K562 (cell line): Measurements from ENCODE around the gene SLC7A1. TPM values are rescaled to one million over a fixed set of nuclear protein-coding genes. Genes with fewer than 3 reads are reported as not detected.

ENCODE experiments used
- ATAC-seq: fragments of 200-7000 bp; cut with Tn5 transposase; 3 replicates; pipeline ENCODE4 v1.9.1; 2020; ENCODE audit warnings: moderate library complexity
- BruUV-seq: library from RNA; stranded (reverse); fragments of 400-500 nt; replicated peaks from 2 replicates; lab custom pipeline; 2021; lab: Mats Ljungman, UMichigan
- CTCF ChIA-PET: fragments of 300-600 bp; formaldehyde crosslinking; extraction: SDS; loops from one replicate; lab custom pipeline; 2021; ENCODE audit warnings: low intra/inter-chr PET ratio; lab: Yijun Ruan, JAX
- POLR2A ChIA-PET: fragments of 300-600, 350-650 bp; sonication (Branson Sonifier 250); formaldehyde crosslinking; extraction: SDS; loops from one replicate; lab custom pipeline; 2021; ENCODE audit warnings: antibody characterized with exemption, inconsistent platforms; lab: Yijun Ruan, JAX
- DNase-seq, 4 experiments: peaks; one replicate each; pipeline versions ENCODE4 v3.0.0 to v3.0.0-alpha.2; 2011 to 2018; ENCODE audit warnings: low spot score in 3 of 4, mixed read lengths in 3 of 4; ENCODE audit errors: extremely low read depth in 1 of 4
- FAIRE-seq: peaks from 2 replicates; lab custom pipeline; 2011; peaks lifted over from hg19 to GRCh38; lab: Jason Lieb, UNC
- H2AFZ ChIP-seq: 2 replicates; pipeline ENCODE4 v1.6.0; 2011; ENCODE audit warnings: low read depth, low read length, control low read depth, inconsistent platforms
- H3K27ac ChIP-seq: fragments of 200-600 bp; 3 replicates; pipeline ENCODE4 v1.8.0; 2011; ENCODE audit warnings: low read depth, mild to moderate bottlenecking, control low read depth, inconsistent platforms, low read length, moderate library complexity, mixed read lengths; ENCODE audit errors: extremely low read depth
- H3K27me3 ChIP-seq, 2 experiments: fragments of 300-600 bp in 1 of 2; 2 replicates in 1 of 2; 3 replicates in 1 of 2; pipeline versions ENCODE4 v1.6.0 to v1.8.0; 2011; ENCODE audit warnings: inconsistent platforms in 2 of 2, low read length in 2 of 2, mild to moderate bottlenecking in 1 of 2, mixed read lengths in 1 of 2, moderate library complexity in 1 of 2; ENCODE audit not compliant: control insufficient read depth in 2 of 2, insufficient read depth in 2 of 2
- H3K36me3 ChIP-seq: fragments of 300-600 bp; 3 replicates; pipeline ENCODE4 v1.8.0; 2011; ENCODE audit warnings: mild to moderate bottlenecking, low read length, inconsistent platforms; ENCODE audit not compliant: control insufficient read depth, insufficient read depth
- H3K4me1 ChIP-seq, 2 experiments: fragments of 200-600 bp in 1 of 2; replicated peaks in 1 of 2; 2 replicates in 1 of 2; 3 replicates in 1 of 2; pipeline versions ENCODE4 v1.5.1 to v1.8.0; 2011; ENCODE audit warnings: inconsistent platforms in 2 of 2, low read length in 2 of 2, mild to moderate bottlenecking in 1 of 2, mixed read lengths in 1 of 2, moderate library complexity in 1 of 2; ENCODE audit not compliant: control insufficient read depth in 2 of 2, insufficient read depth in 2 of 2
- H3K4me2 ChIP-seq: 2 replicates; pipeline ENCODE4 v1.6.1; 2011; ENCODE audit warnings: low read length, control low read depth, inconsistent platforms, mixed read lengths; ENCODE audit not compliant: insufficient read depth
- H3K4me3 ChIP-seq: fragments of 200-600 bp; sonication (generic), shearing (Covaris generic); 2 replicates; pipeline ENCODE4 v1.5.1; 2016; ENCODE audit warnings: control low read depth, inconsistent platforms
- H3K79me2 ChIP-seq: fragments of 200-600 bp; 3 replicates; pipeline ENCODE4 v1.8.0; 2011; ENCODE audit warnings: low read length, inconsistent platforms; ENCODE audit not compliant: control insufficient read depth, insufficient read depth
- H3K9ac ChIP-seq, 2 experiments: 2 replicates each; pipeline versions ENCODE4 v1.6.0 to v1.6.1; 2011; ENCODE audit warnings: low read depth in 2 of 2, low read length in 2 of 2, control low read depth in 1 of 2, inconsistent platforms in 1 of 2, mild to moderate bottlenecking in 1 of 2, mixed read lengths in 1 of 2; ENCODE audit not compliant: insufficient read depth in 1 of 2
- H3K9me1 ChIP-seq: one replicate; pipeline ENCODE4 v1.6.0; 2011; ENCODE audit warnings: inconsistent platforms, mild to moderate bottlenecking, low read length, moderate library complexity; ENCODE audit not compliant: control insufficient read depth, insufficient read depth
- H3K9me3 ChIP-seq: replicated peaks from 2 replicates; pipeline ENCODE4 v1.5.1; 2011; ENCODE audit warnings: low read depth, low read length, inconsistent platforms; ENCODE audit not compliant: control insufficient read depth, insufficient read depth
- H4K20me1 ChIP-seq: replicated peaks from 2 replicates; pipeline ENCODE4 v1.6.1; 2011; ENCODE audit warnings: low read length, inconsistent platforms, mixed read lengths; ENCODE audit not compliant: control insufficient read depth, insufficient read depth
- ARID2 ChIP-seq: fragments of 450-650 bp; IDR thresholded peaks from 2 replicates; pipeline ENCODE4 v1.6.1; 2017; ENCODE audit warnings: antibody characterized with exemption, mild to moderate bottlenecking
- CBX1 ChIP-seq: sonication (generic); IDR thresholded peaks from 2 replicates; pipeline ENCODE4 v1.6.1; 2016; ENCODE audit warnings: antibody characterized with exemption, low read depth, mild to moderate bottlenecking
- CHCHD3 ChIP-seq: fragments of 250-450 bp; sonication (Bioruptor Pico); IDR thresholded peaks from 2 replicates; pipeline ENCODE4 v2.1.2; 2022; ENCODE audit warnings: mild to moderate bottlenecking
- DDX20 ChIP-seq: fragments of 450-650 bp; IDR thresholded peaks from 2 replicates; pipeline ENCODE4 v1.6.1; 2016; ENCODE audit warnings: missing genetic modification characterization, low read depth, mild to moderate bottlenecking, missing compliant biosample characterization, moderate library complexity
- FIP1L1 ChIP-seq: fragments of 200-400 bp; formaldehyde crosslinking; IDR thresholded peaks from 2 replicates; pipeline ENCODE4 v1.6.1; 2018; ENCODE audit warnings: mild to moderate bottlenecking, low read depth, low read length; ENCODE audit not compliant: poor library complexity, severe bottlenecking
- PTRF ChIP-seq: fragments of 450-650 bp; IDR thresholded peaks from 2 replicates; pipeline ENCODE4 v1.6.1; 2016; ENCODE audit warnings: mild to moderate bottlenecking, missing genetic modification characterization, missing compliant biosample characterization
- RFX1 ChIP-seq: fragments of 450-650 bp; IDR thresholded peaks from 2 replicates; pipeline ENCODE4 v1.6.1; 2016; ENCODE audit warnings: mild to moderate bottlenecking, moderate library complexity
- TEAD2 ChIP-seq: fragments of 450-650 bp; IDR thresholded peaks from 2 replicates; pipeline ENCODE4 v1.6.1; 2016; ENCODE audit warnings: missing genetic modification characterization, control low read depth, missing compliant biosample characterization
- YBX1 ChIP-seq: fragments of 450-650 bp; IDR thresholded peaks from 2 replicates; pipeline ENCODE4 v1.7.1; 2016; ENCODE audit warnings: mild to moderate bottlenecking
- YY1 ChIP-seq, 3 experiments: IDR thresholded peaks; 2 replicates each; pipeline ENCODE4 v1.6.1; 2011; ENCODE audit warnings: low read length in 2 of 3, mild to moderate bottlenecking in 2 of 3, moderate library complexity in 2 of 3, borderline replicate concordance in 1 of 3, control low read depth in 1 of 3, low read depth in 1 of 3; ENCODE audit not compliant: insufficient read depth in 3 of 3, insufficient replicate concordance in 2 of 3, control insufficient read depth in 1 of 3, insufficient read length in 1 of 3; ENCODE audit errors: extremely low read depth in 1 of 3
- ZNF347 ChIP-seq: fragments of 450-650 bp; formaldehyde crosslinking; IDR thresholded peaks from 2 replicates; pipeline ENCODE4 v1.4.0; 2020; ENCODE audit warnings: low read depth, mild to moderate bottlenecking, moderate library complexity
- ZNF408 ChIP-seq: fragments of 250-450 bp; sonication (Bioruptor Pico); IDR thresholded peaks from 2 replicates; pipeline ENCODE4 v1.4.0; 2020; ENCODE audit warnings: low read depth, mild to moderate bottlenecking, moderate library complexity
- WGBS: fragments of 100-300 bp; shearing (Covaris generic); methylation state at CpG from one replicate; pipeline ENCODE4 v1.1.6; 2016; ENCODE audit warnings: low coverage, mixed read lengths; ENCODE audit not compliant: insufficient coverage; ENCODE audit errors: missing lambda C conversion rate; 5-methylcytosine and 5-hydroxymethylcytosine counted together
- in situ Hi-C: fragments of 300-500 bp; cut with MboI; formaldehyde crosslinking; loops from 4 replicates; pipeline ENCODE4 v1.15.0; 2018; ENCODE audit warnings: inconsistent platforms, mixed read lengths
- intact Hi-C: fragments of 100-400 bp; cut with micrococcal nuclease; formaldehyde crosslinking; loops from 2 replicates; pipeline ENCODE4 v1.14.2; 2022
- polyA plus RNA-seq, 8 experiments: library from polyadenylated mRNA; depleted of rRNA in 4 of 8; stranded (reverse) in 5 of 8; unstranded in 3 of 8; fragments of >200 nt; fragmentation: Nextera tagmentation in 2 of 8; fragmentation: Illumina TruSeq in 1 of 8; extraction: Ambion mirVana in 2 of 8; extraction: Trizol in 1 of 8; gene quantifications; 2 replicates each; pipeline versions ENCODE4 v1.2.1 to v1.2.3, GENCODE V29; 2011 to 2014; ENCODE audit warnings: inconsistent platforms in 1 of 8, missing spikeins in 1 of 8
- total RNA-seq, 7 experiments: library from RNA; depleted of rRNA in 6 of 7; stranded (reverse); fragments of >200 nt in 6 of 7; fragmentation: Illumina TruSeq in 2 of 7; extraction: Trizol in 2 of 7; gene quantifications; 2 replicates each; pipeline versions ENCODE4 v1.2.1 to v1.2.3, GENCODE V29; 2011 to 2021; ENCODE audit warnings: low replicate concordance in 1 of 7
- TF ChIP-seq, protein P1 (sequence below): sonication (generic); formaldehyde crosslinking; IDR thresholded peaks from 2 replicates; pipeline ENCODE4 v1.8.0; 2022; ENCODE audit warnings: missing genetic modification reagents, mild to moderate bottlenecking, borderline replicate concordance
- TF ChIP-seq, protein P2 (sequence below), 2 experiments: fragments of 450-650 bp; conservative IDR thresholded peaks; 2 replicates each; pipeline ENCODE4 v1.6.1; 2017; ENCODE audit warnings: mild to moderate bottlenecking in 2 of 2, moderate library complexity in 2 of 2
- TF ChIP-seq, protein P3 (sequence below): fragments of 450-650 bp; IDR thresholded peaks from 2 replicates; pipeline ENCODE4 v1.6.1; 2017; ENCODE audit warnings: antibody characterized with exemption
- TF ChIP-seq, protein P4 (sequence below): fragments of 450-650 bp; IDR thresholded peaks from 2 replicates; pipeline ENCODE4 v1.6.1; 2017; ENCODE audit warnings: mild to moderate bottlenecking, moderate library complexity

SLC7A1 gene
- total and polyA plus RNA-seq, 9 of the 15 experiments (the other 6 are each of a cell fraction or from before 2014, with no cell fraction given): 3.3 to 69.7 (median 10.8) TPM

DNA sequence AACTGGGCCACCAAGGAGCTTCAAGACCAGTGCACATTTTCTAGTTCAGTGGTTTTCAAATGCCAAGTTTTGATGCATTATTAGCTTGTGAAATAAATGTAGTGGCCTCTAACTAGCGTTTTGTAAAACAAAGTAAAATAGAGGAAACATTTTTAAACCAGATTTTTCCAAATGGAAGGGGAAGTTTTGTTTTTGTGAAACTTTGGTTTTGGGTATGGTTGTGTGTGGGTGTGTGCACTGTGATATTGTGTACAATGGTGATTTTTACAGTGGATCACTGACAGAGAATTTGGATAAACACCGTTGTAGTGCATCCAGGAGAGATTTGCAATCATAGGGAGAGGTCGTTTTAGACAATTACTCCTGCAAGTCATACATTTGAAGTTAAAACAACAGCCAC, 108.9 kb downstream of the SLC7A1 start:
- Histone ChIP-seq H3K9ac (no peak overlapping the region), H3K4me3 (no peak overlapping the region), H3K4me1 (no peaks in the 10 kb centered on the region), H3K27ac (no peak overlapping the region), H3K79me2 (no peaks in the 10 kb centered on the region), H3K9me1 (no peaks in the 10 kb centered on the region), H3K9me3 (no peaks in the 10 kb centered on the region), H4K20me1 (no peaks in the 10 kb centered on the region), H2AFZ (no peak overlapping the region), H3K4me2 (no peak overlapping the region), H3K27me3 (peaks cover 31 to 55% of the 10 kb centered on the region in 2 experiments), H3K36me3 (no peaks in the 10 kb centered on the region)
- intact Hi-C loops (no loop called here), in situ Hi-C loops (no loop called here)
- no peak for ATAC-seq
- POLR2A ChIA-PET: interaction anchor here (0.8 kb wide), 1 partner anchor 11 kb away, joined by 4 read pairs; no protein-coding TSS in a partner anchor
- WGBS: 4% methylated on average over 3 of the region's 3 CpGs
- no peak for FAIRE-seq
- CTCF ChIA-PET: no interaction called here
- BruUV-seq: no TSS peak
- no peak for DNase-seq
- TF ChIP-seq FIP1L1 (no peak), RFX1 (no peak), TEAD2 (tag) (no peak), ZNF408 (no peak), CBX1 (no peak), YBX1 (no peak), ZNF347 (CRISPR knock-in tag) (no peak), CHCHD3 (no peak), DDX20 (tag) (no peak), PTRF (tag) (no peak), YY1 (IDR thresholded peaks at IDR 0.05; ENCODE audit: borderline replicate concordance in 1 of 3, control insufficient read depth in 1 of 3, extremely low read depth in 1 of 3, insufficient read depth in 3 of 3, insufficient read length in 1 of 3, insufficient replicate concordance in 2 of 3, low read depth in 1 of 3, low read length in 2 of 3) (no peak), ARID2 (no peak)
- TF ChIP-seq, protein P1, sequence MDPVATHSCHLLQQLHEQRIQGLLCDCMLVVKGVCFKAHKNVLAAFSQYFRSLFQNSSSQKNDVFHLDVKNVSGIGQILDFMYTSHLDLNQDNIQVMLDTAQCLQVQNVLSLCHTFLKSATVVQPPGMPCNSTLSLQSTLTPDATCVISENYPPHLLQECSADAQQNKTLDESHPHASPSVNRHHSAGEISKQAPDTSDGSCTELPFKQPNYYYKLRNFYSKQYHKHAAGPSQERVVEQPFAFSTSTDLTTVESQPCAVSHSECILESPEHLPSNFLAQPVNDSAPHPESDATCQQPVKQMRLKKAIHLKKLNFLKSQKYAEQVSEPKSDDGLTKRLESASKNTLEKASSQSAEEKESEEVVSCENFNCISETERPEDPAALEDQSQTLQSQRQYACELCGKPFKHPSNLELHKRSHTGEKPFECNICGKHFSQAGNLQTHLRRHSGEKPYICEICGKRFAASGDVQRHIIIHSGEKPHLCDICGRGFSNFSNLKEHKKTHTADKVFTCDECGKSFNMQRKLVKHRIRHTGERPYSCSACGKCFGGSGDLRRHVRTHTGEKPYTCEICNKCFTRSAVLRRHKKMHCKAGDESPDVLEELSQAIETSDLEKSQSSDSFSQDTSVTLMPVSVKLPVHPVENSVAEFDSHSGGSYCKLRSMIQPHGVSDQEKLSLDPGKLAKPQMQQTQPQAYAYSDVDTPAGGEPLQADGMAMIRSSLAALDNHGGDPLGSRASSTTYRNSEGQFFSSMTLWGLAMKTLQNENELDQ (CRISPR knock-in tag): no peak
- TF ChIP-seq, protein P2, sequence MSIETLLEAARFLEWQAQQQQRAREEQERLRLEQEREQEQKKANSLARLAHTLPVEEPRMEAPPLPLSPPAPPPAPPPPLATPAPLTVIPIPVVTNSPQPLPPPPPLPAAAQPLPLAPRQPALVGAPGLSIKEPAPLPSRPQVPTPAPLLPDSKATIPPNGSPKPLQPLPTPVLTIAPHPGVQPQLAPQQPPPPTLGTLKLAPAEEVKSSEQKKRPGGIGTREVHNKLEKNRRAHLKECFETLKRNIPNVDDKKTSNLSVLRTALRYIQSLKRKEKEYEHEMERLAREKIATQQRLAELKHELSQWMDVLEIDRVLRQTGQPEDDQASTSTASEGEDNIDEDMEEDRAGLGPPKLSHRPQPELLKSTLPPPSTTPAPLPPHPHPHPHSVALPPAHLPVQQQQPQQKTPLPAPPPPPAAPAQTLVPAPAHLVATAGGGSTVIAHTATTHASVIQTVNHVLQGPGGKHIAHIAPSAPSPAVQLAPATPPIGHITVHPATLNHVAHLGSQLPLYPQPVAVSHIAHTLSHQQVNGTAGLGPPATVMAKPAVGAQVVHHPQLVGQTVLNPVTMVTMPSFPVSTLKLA (conservative IDR thresholded peaks at IDR 0.05): no peak
- TF ChIP-seq, protein P3, sequence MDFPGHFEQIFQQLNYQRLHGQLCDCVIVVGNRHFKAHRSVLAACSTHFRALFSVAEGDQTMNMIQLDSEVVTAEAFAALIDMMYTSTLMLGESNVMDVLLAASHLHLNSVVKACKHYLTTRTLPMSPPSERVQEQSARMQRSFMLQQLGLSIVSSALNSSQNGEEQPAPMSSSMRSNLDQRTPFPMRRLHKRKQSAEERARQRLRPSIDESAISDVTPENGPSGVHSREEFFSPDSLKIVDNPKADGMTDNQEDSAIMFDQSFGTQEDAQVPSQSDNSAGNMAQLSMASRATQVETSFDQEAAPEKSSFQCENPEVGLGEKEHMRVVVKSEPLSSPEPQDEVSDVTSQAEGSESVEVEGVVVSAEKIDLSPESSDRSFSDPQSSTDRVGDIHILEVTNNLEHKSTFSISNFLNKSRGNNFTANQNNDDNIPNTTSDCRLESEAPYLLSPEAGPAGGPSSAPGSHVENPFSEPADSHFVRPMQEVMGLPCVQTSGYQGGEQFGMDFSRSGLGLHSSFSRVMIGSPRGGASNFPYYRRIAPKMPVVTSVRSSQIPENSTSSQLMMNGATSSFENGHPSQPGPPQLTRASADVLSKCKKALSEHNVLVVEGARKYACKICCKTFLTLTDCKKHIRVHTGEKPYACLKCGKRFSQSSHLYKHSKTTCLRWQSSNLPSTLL: no peak
- TF ChIP-seq, protein P4, sequence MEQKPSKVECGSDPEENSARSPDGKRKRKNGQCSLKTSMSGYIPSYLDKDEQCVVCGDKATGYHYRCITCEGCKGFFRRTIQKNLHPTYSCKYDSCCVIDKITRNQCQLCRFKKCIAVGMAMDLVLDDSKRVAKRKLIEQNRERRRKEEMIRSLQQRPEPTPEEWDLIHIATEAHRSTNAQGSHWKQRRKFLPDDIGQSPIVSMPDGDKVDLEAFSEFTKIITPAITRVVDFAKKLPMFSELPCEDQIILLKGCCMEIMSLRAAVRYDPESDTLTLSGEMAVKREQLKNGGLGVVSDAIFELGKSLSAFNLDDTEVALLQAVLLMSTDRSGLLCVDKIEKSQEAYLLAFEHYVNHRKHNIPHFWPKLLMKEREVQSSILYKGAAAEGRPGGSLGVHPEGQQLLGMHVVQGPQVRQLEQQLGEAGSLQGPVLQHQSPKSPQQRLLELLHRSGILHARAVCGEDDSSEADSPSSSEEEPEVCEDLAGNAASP: no peak
